Panc1 (cell line): Measurements from ENCODE around the gene MC3R. TPM values are rescaled to one million over a fixed set of nuclear protein-coding genes. Genes with fewer than 3 reads are reported as not detected.

Source experiments
- ATAC-seq: fragments of 200-7000 bp; cut with Tn5 transposase; 2 replicates; pipeline ENCODE4 v1.9.1; 2020; ENCODE audit warnings: mild to moderate bottlenecking, moderate library complexity
- BruUV-seq: library from RNA; stranded (reverse); fragments of 400-500 nt; replicated peaks from 2 replicates; lab custom pipeline; 2021; lab: Mats Ljungman, UMichigan
- CTCF ChIA-PET: fragments of 300-600 bp; sonication (Branson Sonifier 250); formaldehyde crosslinking; loops from one replicate; lab custom pipeline; 2022; ENCODE audit warnings: antibody characterized with exemption; lab: Charles Lee
- POLR2A ChIA-PET: fragments of 300-600 bp; sonication (Branson Sonifier 250); formaldehyde crosslinking; loops from one replicate; lab custom pipeline; 2022; ENCODE audit warnings: antibody characterized with exemption; lab: Charles Lee
- DNase-seq: peaks from one replicate; pipeline ENCODE4 v3.0.0-alpha.2; 2010; ENCODE audit warnings: low read depth, low spot score
- H3K27ac ChIP-seq: 2 replicates; pipeline ENCODE4 v1.5.1; 2011; ENCODE audit warnings: mild to moderate bottlenecking, low read length, inconsistent platforms
- H3K27me3 ChIP-seq: fragments of 200-500 bp; sonication (Bioruptor generic); 2 replicates; pipeline ENCODE4 v1.6.0; 2014; ENCODE audit warnings: low read length, inconsistent platforms; ENCODE audit not compliant: control insufficient read depth, insufficient read depth
- H3K36me3 ChIP-seq: fragments of 200-500 bp; sonication (Bioruptor generic); 2 replicates; pipeline ENCODE4 v1.5.1; 2014; ENCODE audit warnings: inconsistent platforms, mild to moderate bottlenecking, low read length, moderate library complexity; ENCODE audit not compliant: control insufficient read depth, insufficient read depth
- H3K4me1 ChIP-seq: 2 replicates; pipeline ENCODE4 v1.5.1; 2011; ENCODE audit warnings: inconsistent platforms, mild to moderate bottlenecking, low read length, moderate library complexity; ENCODE audit not compliant: control insufficient read depth, insufficient read depth
- H3K4me3 ChIP-seq, 2 experiments: 2 replicates each; pipeline ENCODE4 v1.5.1; 2011 to 2012; ENCODE audit warnings: low read depth in 2 of 2, low read length in 2 of 2, mild to moderate bottlenecking in 2 of 2, inconsistent platforms in 1 of 2, moderate library complexity in 1 of 2
- H3K9me3 ChIP-seq: fragments of 200-500 bp; sonication (Bioruptor generic); 2 replicates; pipeline ENCODE4 v1.5.1; 2014; ENCODE audit warnings: low read depth, mild to moderate bottlenecking, inconsistent platforms, low read length, moderate library complexity; ENCODE audit not compliant: control insufficient read depth, insufficient read depth
- POLR2AphosphoS5 ChIP-seq: IDR thresholded peaks from 2 replicates; pipeline ENCODE4 v1.6.1; 2012; ENCODE audit warnings: mild to moderate bottlenecking, low read depth, low read length, moderate library complexity
- SIN3A ChIP-seq: IDR thresholded peaks from 2 replicates; pipeline ENCODE4 v1.6.1; 2012; ENCODE audit warnings: low read depth, mild to moderate bottlenecking, low read length, moderate library complexity, borderline replicate concordance; ENCODE audit not compliant: insufficient read depth
- TCF7L2 ChIP-seq: IDR thresholded peaks from 2 replicates; pipeline ENCODE4 v1.6.1; 2011; ENCODE audit warnings: mild to moderate bottlenecking, low read depth, low read length, inconsistent platforms
- in situ Hi-C: cut with HindIII; loops from 2 replicates; pipeline ENCODE4 v1.10.0; 2016; ENCODE audit warnings: low sequenced_read_pairs, low pct_unique_long_range_greater_than_20kb
- intact Hi-C: fragments of 100-400 bp; cut with micrococcal nuclease; formaldehyde crosslinking; loops from one replicate; pipeline ENCODE4 v1.10.0; 2022; ENCODE audit not compliant: unreplicated experiment
- total RNA-seq: library from RNA; stranded (reverse); gene quantifications from one replicate; pipeline ENCODE4 v1.2.1, GENCODE V29; 2021; ENCODE audit not compliant: unreplicated experiment
- TF ChIP-seq, protein P1 (sequence below): fragments of 450-650 bp; IDR thresholded peaks from 2 replicates; pipeline ENCODE4 v1.5.1; 2017; ENCODE audit warnings: mild to moderate bottlenecking
- TF ChIP-seq, protein P2 (sequence below), 2 experiments: IDR thresholded peaks; 2 replicates each; pipeline ENCODE4 v1.6.1; 2011 to 2012; ENCODE audit warnings: low read depth in 2 of 2, control low read depth in 1 of 2, low read length in 1 of 2, mild to moderate bottlenecking in 1 of 2, moderate library complexity in 1 of 2; ENCODE audit not compliant: insufficient read depth in 1 of 2

The MC3R gene
- total RNA-seq, 1 experiment from 2014 or later, result not detected

DNA sequence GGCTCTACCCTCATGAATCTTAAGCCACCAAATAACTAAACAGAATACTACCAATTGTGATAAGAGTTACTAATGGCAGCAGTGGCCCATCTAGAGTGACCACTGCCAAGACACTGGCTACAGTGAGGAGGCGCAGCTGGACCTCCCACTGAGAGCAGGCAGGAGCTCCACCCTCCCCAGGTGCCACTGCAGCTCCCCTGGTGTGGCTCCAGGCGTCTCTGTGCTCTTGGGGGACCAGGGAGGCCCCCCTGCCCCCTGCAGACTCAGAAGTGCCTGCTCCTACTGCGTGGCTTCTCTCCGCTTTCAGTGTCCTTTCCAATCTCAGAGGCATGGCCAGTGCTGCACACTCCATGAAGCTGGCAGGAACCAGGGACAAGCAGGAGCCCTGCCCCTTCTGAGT, 23.4 kb downstream of the MC3R start:
- in situ Hi-C loops (no loop called here), intact Hi-C loops (no loop called here)
- ATAC-seq (no peak), DNase-seq (no peak)
- CTCF ChIA-PET, result no interaction called here
- H3K36me3 ChIP-seq, result no peaks in the 10 kb centered on the region
- H3K27me3 ChIP-seq, result no peaks in the 10 kb centered on the region
- no peak overlapping the region for H3K4me3 ChIP-seq
- H3K4me1 ChIP-seq, result no peaks in the 10 kb centered on the region
- no peaks in the 10 kb centered on the region for H3K9me3 ChIP-seq
- POLR2A ChIA-PET, result interaction anchor here (0.6 kb wide), 1 partner anchor 87 kb away, joined by 5 read pairs; the partner anchor contains the start of gene FAM210B
- H3K27ac ChIP-seq, result no peak overlapping the region
- TF ChIP-seq SIN3A (no peak), TCF7L2 (no peak), POLR2AphosphoS5 (no peak)
- TF ChIP-seq, protein P1, sequence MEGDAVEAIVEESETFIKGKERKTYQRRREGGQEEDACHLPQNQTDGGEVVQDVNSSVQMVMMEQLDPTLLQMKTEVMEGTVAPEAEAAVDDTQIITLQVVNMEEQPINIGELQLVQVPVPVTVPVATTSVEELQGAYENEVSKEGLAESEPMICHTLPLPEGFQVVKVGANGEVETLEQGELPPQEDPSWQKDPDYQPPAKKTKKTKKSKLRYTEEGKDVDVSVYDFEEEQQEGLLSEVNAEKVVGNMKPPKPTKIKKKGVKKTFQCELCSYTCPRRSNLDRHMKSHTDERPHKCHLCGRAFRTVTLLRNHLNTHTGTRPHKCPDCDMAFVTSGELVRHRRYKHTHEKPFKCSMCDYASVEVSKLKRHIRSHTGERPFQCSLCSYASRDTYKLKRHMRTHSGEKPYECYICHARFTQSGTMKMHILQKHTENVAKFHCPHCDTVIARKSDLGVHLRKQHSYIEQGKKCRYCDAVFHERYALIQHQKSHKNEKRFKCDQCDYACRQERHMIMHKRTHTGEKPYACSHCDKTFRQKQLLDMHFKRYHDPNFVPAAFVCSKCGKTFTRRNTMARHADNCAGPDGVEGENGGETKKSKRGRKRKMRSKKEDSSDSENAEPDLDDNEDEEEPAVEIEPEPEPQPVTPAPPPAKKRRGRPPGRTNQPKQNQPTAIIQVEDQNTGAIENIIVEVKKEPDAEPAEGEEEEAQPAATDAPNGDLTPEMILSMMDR, result no peak
- TF ChIP-seq, protein P2, sequence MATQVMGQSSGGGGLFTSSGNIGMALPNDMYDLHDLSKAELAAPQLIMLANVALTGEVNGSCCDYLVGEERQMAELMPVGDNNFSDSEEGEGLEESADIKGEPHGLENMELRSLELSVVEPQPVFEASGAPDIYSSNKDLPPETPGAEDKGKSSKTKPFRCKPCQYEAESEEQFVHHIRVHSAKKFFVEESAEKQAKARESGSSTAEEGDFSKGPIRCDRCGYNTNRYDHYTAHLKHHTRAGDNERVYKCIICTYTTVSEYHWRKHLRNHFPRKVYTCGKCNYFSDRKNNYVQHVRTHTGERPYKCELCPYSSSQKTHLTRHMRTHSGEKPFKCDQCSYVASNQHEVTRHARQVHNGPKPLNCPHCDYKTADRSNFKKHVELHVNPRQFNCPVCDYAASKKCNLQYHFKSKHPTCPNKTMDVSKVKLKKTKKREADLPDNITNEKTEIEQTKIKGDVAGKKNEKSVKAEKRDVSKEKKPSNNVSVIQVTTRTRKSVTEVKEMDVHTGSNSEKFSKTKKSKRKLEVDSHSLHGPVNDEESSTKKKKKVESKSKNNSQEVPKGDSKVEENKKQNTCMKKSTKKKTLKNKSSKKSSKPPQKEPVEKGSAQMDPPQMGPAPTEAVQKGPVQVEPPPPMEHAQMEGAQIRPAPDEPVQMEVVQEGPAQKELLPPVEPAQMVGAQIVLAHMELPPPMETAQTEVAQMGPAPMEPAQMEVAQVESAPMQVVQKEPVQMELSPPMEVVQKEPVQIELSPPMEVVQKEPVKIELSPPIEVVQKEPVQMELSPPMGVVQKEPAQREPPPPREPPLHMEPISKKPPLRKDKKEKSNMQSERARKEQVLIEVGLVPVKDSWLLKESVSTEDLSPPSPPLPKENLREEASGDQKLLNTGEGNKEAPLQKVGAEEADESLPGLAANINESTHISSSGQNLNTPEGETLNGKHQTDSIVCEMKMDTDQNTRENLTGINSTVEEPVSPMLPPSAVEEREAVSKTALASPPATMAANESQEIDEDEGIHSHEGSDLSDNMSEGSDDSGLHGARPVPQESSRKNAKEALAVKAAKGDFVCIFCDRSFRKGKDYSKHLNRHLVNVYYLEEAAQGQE (IDR thresholded peaks at IDR 0.05; ENCODE audit: insufficient read depth in 1 of 2, low read depth in 2 of 2, low read length in 1 of 2), result no peak
- BruUV-seq, result no TSS peak

DNA sequence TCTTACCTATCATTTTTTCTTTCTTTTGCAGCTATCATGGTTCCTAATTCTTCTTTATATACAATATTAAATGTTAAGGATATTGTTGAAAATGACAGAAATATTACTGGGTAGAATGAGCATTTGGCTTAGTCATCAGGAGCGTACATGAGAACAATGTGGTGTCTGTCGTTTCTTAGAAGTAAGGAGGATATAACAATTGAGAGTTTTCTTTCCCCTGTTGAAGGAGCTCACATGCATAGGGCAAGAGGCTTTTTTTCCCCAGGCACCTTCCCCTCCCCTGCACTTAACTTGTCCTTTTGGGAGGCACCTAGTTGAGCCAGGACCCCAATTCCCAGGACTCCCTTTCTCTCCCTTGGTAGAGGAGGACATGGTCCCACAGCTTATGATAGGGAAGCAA, 25.0 kb downstream of the MC3R start:
- Histone ChIP-seq H3K27ac (no peak overlapping the region), H3K27me3 (no peaks in the 10 kb centered on the region), H3K9me3 (no peaks in the 10 kb centered on the region), H3K4me1 (no peaks in the 10 kb centered on the region), H3K4me3 (no peak overlapping the region), H3K36me3 (no peaks in the 10 kb centered on the region)
- DNase-seq (no peak), ATAC-seq (no peak)
- no TSS peak for BruUV-seq
- TF ChIP-seq TCF7L2 (no peak), POLR2AphosphoS5 (no peak), SIN3A (no peak)
- TF ChIP-seq, protein P1, result no peak
- TF ChIP-seq, protein P2 (IDR thresholded peaks at IDR 0.05; ENCODE audit: insufficient read depth in 1 of 2, low read depth in 2 of 2, low read length in 1 of 2), result no peak
- intact Hi-C loops (no loop called here), in situ Hi-C loops (no loop called here)
- ChIA-PET CTCF (no interaction called here), POLR2A (no interaction called here)
